ENCODE results near the gene SIX1. TPM values are rescaled to one million over a fixed set of nuclear protein-coding genes. Genes with fewer than 3 reads are reported as not detected.

SIX1 gene
- total RNA-seq (2022; extraction: Qiagen RNA extraction): 5.3 to 7.5 TPM (median 7.1 TPM) in 5 replicates

GRCh38 chr14:60648934-60649874, at the start of gene SIX1:
Gene SIX1, minus strand, starts transcription at chr14:60649477. Its CDS starts 288 bp downstream, at chr14:60649189.

Other genes with a start within 250 kb of the SIX1 start
- not detected in 5 replicates for gene C14orf39, start 163.4 kb downstream of the SIX1 start, total RNA-seq (2022; extraction: Qiagen RNA extraction)
- gene SIX6, start 140.3 kb downstream of the SIX1 start, total RNA-seq (2022; extraction: Qiagen RNA extraction): not detected in 5 replicates
- 1.1 to 3.1 TPM (median 2.8 TPM) in 5 replicates for gene SIX4, start 74.9 kb upstream of the SIX1 start, total RNA-seq (2022; extraction: Qiagen RNA extraction)
- gene MNAT1, start 85.3 kb upstream of the SIX1 start, total RNA-seq (2022; extraction: Qiagen RNA extraction): 39.5 to 46.1 TPM (median 41.9 TPM) in 5 replicates